Forelimb muscle (tissue), 1 donor: ENCODE data around the gene ARNT2. TPM values are rescaled to one million over a fixed set of nuclear protein-coding genes. Genes with fewer than 3 reads are reported as not detected.

Experiments
- DNase-seq: peaks from one replicate; pipeline ENCODE4 v3.0.0-alpha.2; 2013; ENCODE audit warnings: low read depth
- polyA plus RNA-seq: library from polyadenylated mRNA; unstranded; fragments of 120-200 nt; gene quantifications from one replicate; pipeline ENCODE4 v1.2.1, GENCODE V29; 2013; ENCODE audit not compliant: insufficient read length

ARNT2 gene
- polyA plus RNA-seq, 1 donor: 6.6 TPM

DNA sequence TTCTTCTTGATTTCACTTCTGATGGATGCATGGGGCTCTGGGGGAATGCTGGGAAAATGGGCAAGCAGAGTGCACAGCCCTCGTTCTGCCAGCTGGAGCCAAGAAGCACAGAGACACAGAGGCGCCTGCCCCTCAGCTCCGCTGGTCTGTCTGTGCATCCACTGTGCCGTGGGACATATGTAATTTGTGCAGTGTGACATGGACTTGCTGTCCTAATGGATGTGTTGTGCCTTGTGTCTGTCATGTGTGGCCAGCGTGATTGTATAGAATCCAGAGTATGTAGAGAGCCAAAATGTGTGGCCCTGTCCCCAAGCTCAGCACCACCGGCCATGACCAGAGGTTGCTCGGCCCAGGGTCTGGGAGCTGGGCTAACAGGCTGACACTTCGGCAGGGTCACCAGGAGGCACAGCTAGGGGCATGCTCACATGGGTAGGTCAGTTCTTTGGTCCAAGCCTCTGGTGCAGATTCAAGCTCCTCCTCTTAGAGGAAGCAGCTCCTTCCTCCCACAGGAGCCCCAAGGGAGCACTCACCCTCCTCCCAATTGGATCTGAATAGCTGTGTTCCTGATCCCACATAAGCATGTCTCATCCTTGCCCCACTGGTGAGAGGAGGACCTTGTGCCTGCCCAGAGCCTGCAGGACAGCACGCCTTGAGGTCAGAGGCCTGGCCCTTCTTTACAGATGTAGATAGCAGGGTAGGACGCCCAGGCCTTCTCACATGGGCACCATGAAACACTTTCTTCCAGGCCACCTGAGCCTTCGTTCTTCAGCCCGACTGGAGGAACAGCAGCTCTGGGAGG, 190.1 kb downstream of the ARNT2 start:
- DNase-seq: no peak

DNA sequence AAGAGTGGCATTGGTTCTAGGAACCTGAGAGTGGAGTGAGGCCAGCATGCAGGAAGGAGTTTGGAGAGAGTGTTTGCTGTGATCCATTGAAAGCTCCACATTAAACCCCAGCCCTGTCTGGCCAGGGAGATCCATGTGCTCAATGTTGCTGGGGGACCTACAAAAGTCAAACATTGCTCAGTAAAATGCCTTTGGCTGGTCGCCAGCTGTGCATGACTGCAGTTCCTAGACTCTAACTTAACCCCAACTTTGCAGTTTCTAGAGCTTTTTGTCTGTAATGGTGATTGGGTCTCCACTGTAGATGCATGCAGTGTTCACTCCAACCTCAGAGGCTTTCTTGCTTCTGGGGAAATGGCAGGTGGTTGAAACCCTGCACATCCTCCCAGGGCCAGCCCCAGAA, 191.2 kb downstream of the ARNT2 start:
- DNase-seq: no peak

DNA sequence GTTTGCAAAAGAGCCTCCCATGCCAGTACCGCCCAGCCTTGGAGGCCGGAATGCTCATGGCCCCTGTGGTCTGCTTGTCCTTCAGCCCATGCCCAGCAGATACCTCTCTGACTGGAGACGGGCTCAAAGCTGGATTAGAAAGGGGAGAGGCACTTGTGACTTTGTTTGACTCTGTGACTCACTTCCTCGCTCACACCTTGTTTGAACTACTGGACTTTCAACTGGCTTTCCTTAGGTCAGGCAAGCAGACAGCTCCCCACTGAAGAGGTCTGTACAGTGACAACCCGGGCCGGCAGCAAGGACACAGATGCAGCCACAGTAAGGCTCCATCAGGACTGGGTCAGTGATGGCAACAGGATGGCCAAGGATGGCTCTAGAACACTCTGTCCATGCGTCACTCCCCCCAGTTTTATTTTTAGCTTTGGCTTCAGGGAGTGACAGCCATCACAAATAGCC, 192.4 kb downstream of the ARNT2 start:
- DNase-seq: no peak

DNA sequence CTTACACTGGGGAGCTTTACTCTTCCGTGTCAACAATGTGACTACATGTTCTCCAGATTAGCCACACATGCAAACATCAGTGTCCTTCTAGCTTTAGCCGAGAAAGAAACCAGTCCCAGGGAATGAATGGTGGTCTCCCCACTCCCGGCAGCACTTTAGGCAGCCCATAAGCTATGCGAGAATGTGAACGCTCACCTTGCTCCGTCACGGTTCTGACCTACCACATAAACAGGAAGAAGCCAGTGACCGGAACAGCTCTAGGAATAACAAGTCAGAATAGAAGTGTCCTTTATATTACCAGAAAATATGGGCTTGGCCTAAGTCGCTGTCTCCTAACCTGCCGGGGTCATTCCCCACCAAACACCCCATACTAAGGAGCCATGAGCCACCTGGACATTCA, 192.9 kb downstream of the ARNT2 start:
- no peak for DNase-seq

DNA sequence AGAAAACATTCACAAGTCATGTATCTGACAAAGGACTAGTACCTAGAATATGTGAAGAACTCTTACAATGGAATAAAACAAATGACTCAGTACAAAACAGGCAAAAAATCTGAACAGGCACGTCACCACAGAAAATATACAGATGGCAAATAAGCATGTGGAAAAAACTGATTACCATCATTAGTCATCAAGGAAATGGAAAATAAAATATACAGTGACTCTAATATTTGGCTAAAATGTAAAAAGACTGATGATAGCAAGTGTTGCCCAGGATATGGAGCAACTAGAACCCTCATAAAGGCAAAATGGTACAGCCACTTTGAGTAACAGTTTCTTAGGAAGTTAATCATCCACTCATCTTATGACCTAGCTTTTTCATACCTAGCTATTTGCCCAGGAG, 195.2 kb downstream of the ARNT2 start:
- no peak for DNase-seq

DNA sequence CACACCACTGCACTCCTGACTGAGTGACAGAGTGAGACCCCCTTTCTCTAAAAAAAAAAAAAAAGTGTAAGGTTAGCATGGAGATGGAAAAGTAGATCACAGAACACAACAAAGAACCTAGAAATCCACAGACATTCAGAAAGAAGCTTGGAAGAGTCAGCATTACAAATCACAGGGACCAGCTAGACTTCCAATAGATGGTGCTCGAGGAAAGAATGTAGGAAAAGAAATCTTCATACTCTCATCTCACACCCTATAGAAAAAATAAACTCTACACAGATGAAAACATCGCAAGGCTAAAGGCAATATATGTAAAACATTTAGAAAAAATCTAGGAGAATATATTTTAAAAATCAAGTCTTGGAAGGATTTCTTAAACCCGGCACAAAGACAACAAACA, 196.4 kb downstream of the ARNT2 start:
- DNase-seq: no peak

DNA sequence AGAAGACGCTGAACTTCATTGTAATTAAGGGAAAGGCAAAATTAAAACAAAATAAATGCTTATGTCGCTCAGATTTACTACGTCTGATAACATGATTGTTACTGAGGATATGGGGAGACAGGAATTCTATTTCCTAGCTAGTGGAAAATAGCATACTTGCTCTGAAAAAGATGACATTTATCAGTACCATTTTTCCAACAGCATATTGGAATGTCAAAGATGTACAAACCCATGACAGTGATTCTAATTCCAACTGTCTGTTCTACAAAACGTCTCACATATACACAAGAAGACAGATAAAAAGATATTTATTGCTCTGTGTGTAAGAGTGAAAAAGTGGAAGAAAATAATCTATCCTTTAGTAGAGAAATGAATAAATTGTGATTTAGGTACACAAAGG, 197.1 kb downstream of the ARNT2 start:
- DNase-seq: no peak

DNA sequence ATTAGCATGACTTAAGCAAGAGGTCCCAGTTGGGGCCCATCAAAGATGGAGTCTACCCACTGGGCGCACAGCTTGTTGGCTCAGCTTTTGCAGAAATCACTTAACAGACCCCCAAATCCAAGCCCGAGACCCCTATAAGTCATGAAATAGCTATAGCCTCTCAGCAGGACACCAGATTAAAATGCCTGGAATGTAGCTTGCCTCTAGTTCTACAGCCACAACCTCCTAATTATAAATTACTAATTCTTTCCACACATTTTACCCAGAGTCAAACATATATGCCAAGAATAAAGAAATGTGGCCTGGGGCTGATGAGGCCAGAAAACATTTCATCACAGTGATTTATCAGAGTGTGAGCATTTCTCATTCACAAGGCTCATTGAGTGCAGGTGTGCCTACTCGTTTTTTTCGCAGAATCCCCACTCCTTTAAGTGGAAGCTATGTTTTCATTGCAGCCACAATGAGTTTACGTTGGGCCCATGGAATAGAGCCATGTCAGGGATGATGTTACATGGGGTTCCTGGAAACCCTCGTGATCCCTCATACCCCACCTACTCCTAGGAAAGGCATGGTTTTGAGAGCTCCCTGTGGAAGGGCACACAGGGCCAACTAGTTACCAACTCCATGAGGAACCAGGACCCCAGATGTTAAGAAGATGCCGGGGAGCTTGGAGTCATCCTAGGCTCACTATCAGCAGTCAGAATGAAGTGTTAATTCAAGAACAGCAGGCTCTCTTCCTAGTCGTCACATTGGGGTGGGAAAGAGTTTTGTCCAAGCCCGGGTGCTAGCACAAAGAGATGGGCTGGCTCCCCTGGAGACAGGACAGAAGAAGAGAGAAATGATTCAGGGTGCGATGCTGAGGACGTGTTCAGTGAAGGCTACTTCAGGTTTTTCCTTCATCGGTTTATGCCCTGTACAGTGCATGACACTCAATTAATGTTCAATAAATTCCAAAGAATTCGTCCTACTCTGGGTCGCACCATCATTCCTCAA, 200.7 kb downstream of the ARNT2 start:
- DNase-seq: no peak

DNA sequence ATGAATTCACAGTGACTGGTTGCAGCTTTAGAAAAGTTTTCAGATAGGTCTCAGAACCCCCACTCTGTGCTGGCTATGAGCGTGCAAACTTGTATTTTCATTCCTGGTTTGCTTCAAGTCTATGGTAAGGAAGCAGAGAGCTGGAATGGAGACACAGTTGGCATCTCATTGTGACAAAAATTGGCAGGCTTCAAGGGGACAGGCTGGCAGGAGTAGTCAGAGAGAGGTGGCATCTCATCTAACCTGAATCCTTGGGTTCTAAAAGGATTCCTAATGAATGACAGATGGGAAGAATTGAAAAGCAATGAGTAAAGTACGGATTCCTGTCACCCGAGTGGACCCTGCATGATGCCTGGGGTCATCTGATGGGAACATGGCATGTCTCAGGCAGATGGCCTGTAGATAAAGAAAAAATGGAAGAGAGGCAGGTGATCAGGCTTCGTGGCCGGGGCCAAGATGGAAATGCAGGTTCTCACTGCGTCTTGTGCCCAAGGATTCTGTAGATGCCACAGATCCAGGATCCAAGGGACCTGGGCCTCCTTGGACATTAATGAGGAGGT, 201.5 kb downstream of the ARNT2 start:
- DNase-seq: no peak

DNA sequence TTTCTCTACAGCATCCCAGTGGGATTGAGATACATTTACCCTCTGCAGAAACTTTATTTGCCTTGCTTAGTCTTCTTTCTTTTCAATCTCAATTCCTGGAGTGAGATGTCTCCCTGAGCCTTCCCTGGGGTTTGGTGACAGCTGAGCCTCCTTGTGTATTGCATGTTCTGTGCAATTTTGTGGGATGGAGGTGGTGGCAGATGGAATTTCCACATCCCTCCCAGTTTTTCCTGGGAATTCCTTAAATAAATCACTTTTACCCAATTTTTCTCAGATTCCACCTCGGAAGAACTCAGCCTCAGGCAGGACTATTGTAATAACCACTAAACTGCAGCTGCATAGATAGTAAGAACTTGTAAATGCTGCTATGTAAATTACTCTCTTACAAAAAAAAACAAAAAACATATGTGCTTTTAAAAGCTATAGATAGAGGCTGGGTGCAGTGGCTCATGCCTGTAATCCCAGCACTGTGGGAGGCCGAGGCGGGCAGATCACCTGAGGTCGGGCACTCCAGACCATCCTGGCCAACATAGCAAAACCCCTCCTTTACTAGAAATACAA, 202.4 kb downstream of the ARNT2 start:
- DNase-seq: no peak

DNA sequence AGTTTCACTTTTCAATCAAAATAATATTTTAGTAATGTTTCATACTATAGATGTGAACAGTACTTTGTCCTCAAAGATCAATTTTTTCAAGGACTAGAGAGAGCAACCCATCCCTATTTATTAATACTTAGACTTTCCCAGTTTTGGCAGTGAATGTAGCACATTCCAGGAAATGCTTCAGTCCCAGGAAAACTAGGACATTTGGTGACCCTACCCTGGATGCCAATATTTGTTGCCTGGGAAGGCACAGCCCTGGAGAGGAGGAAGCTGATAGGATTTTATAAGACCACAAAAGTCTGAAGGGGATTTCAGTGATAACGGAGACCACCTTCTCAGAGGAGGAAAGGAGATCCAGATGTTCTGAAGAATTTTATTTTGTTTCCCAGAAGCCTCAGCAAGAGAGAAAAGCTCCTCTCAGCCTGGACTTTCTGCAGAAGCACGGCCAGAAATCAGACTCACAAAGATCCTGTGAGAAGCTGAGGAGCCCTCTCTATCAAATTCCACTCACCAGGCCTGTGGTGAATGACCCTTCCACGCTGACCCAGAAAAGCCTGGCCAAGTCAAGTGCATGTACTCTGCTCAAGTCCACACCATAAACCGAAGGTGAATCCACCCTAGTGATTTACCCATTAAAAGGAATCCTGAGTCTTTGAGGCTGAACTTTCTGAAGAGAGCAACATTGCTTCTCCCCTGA, 203.3 kb downstream of the ARNT2 start:
- no peak for DNase-seq

DNA sequence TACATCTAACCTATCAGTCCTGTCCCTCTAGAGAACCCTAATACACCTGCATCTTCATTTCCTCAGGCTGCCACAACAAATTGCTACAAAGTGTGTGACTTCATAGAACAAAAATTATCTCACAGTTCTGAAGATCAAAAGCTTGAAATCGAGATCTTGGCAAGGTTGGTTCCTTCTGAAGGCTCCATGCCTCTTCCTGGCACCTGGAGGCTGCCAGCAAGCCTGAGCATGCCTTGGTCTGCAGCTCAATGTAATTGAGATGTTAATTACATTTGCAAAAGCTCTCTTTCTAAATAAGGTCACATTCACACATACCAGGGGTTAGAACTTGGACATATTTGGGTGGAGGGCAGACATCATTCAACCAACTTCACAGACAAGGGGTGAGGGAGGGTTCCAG, 204.5 kb downstream of the ARNT2 start:
- no peak for DNase-seq

DNA sequence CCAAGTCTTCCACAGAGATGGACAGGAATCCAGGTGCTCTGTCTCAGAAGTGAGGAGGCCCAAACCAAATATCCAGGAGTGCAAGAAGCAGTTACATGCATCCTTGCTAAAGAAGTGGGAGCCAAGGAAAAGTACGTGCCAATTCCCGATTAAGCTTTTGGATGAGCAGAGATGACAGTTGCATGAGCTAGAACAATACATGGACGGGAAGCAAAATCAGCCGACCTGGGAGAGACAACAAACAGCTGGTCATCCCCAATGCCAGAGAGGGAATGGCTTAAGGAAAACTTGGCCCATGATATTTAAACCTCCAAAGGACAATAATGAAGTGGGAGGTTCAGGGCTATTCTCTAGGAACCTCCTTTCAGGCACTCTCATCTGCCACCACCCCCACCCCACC, 204.9 kb downstream of the ARNT2 start:
- no peak for DNase-seq

DNA sequence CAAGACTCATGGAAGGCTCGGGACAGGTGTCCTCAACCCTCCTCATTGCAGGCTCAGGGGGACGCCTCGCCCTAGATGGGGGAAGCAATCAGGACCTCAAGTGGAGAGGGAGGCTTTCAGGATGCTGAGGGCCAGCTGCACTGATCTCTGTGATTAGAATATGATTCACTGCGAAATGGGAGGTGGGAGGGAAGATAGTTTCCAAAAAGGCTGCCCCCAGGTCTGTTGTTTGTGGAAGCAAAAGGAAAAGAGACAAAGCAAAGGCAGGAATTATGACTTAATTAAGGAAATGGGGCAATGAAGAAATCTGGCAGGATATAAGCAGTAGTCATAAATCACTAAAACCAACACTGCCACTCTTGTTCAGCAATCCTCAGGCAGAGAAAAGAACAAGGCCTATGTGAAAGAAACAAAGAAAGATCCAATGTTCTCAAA, 205.3 kb downstream of the ARNT2 start:
- DNase-seq: no peak

DNA sequence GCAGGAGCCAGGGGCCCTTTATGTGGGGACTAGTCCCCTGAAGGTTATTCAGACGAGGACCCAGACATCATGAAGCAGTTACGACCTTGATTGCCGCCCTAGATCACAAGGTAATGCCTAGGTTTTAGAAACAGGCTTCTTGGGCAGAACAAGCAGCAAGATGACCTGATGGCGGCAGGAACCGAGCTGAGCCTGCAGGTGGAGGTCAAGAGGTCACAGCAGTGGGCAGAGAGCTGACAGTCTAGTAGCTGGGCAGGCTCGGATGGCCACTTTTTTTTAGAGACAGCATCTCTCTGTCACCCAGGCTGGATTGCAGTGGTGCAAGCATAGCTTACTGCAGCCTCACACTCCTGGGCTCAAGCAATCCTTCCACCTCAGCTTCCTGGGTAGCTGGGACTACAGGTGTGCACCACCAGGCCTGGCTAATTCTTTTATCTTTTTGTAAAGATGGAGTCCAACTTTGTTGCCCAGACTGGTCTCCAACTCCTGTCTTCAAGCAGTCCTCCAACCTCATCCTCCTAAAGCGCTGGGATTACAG, 207.4 kb downstream of the ARNT2 start:
- no peak for DNase-seq

DNA sequence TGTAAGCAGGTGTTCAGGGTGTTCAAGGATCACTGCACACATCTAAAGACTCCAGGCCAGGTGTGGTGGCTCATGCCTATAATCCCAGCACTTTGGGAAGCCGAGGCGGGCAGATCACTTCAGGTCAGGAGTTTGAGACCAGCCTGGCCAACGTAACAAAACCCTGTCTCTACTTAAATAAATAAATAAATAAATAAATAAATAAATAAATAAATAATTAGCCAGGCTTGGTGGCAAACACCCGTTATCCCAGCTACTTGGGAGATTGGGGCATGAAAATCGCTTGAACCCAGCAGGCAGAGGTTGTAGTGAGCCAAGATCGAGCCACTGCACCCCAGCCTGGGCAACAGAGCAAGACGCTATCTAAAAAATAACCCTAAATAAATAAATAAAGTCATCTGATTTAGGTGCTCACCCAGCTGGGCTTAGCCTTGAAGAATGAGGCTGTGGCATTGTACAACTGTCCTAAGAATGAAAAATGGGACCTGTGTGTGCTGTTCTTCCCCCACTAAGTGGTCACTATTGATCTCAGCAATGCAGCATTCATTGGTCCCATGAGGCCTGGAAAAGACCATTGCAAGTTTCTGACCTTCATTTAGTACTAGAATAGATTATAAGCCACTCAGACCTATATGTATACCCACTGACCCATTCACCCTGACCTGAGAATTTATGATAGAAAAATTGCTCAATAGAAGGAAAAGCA, 208.1 kb downstream of the ARNT2 start:
- DNase-seq: no peak

DNA sequence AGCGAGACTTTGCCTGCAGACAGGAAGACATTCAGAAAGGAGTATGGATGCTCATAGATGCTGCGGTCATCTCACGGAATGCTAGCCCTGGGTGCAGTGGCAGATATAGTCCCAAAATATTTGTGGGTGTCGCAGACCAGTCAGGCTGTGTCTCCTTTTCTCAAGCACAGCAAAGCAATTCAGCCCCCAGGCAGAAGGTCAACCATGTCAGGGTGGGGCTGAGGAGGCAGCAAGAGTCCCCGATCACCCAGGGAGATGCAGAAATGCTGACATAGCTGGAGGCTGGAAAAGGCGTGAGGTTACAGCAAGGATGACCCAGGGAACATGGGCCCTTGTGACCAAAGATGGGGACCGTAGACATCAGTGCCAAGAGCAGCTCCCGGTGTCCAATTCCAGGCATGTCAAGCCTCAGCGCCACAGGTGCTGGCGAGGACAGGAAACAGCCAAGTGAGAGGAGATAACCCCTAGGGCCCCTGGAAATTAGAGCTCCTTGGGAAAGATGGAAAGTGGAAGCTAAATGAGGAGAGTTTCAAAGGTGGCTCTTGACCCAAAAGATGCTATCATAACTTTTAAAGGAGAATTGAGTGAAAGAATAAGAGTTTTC, 209.7 kb downstream of the ARNT2 start:
- DNase-seq: no peak

DNA sequence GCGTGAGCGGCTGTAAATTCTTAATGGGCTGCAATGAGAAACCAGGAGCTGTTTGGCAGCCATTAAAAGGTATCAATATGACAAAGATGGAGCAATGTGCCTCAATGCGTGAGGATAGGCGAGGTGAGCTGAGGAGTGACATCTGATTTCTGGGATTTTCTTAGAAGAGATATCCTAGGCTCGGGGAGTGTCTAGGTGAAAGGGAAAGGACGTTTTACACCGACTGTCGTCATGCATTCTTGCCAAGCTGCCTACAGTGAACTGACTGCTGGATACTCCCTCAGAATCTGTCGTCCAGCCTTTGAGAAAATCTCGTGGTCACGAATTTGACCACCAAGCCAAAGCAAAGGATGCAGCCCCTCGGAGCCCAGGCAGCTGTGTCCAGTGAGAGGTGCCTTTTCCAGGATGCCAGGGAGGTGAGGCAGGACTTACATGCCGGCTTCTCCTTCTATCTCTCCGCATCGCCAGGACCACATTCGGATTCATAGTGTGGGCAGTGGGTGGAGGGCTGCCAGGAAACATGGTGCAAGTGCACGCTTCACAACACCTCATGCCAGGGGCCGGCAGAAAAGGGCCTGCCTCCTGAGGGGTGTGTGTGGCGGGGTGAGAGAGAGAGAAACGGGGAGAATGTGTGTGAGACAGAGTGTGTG, 210.7 kb downstream of the ARNT2 start:
- DNase-seq: no peak

DNA sequence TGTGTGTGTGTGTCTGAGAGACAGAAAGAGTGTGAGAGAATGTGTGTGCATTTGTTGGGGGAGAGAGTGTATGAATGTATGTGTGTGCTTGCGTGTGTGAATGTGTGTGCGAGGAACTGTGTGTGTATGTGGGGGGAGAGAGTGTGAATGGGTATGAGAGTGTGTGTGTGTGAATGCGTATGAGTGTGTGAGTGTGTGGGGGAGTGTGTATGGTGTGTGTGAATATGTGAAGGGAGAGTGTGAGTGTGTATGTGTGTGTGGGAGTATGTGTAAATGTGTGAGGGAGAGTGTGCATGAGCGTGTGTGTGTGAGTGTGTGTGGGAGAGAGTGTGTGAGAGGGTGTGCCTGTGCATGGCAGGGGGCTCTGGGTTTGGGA, 211.2 kb downstream of the ARNT2 start:
- DNase-seq: no peak
